T-helper 2 cell treated with Interferon-gamma antibody and Interleukin-4, amounts not matched to agents 100 ng/mL and 5 ng/mL, for 36 hours (primary cell): ENCODE results near the gene ABCG1. TPM values are rescaled to one million over a fixed set of nuclear protein-coding genes. Genes with fewer than 3 reads are reported as not detected.
"Not testable (repeated sequence)": the region's sequence is repeated elsewhere in the genome, so short reads cannot be mapped to it uniquely, and the experiment has no call there.

Experiments
- intact Hi-C: fragments of 100-400 bp; cut with micrococcal nuclease; formaldehyde crosslinking; loops from one replicate; pipeline ENCODE4 v1.15.1; 2023
- total RNA-seq: library from RNA; stranded (reverse); gene quantifications from 2 replicates; pipeline ENCODE4 v1.2.3, GENCODE V29; 2022

ABCG1 gene
- total RNA-seq = 11.3 and 12.4 TPM in 2 replicates

DNA sequence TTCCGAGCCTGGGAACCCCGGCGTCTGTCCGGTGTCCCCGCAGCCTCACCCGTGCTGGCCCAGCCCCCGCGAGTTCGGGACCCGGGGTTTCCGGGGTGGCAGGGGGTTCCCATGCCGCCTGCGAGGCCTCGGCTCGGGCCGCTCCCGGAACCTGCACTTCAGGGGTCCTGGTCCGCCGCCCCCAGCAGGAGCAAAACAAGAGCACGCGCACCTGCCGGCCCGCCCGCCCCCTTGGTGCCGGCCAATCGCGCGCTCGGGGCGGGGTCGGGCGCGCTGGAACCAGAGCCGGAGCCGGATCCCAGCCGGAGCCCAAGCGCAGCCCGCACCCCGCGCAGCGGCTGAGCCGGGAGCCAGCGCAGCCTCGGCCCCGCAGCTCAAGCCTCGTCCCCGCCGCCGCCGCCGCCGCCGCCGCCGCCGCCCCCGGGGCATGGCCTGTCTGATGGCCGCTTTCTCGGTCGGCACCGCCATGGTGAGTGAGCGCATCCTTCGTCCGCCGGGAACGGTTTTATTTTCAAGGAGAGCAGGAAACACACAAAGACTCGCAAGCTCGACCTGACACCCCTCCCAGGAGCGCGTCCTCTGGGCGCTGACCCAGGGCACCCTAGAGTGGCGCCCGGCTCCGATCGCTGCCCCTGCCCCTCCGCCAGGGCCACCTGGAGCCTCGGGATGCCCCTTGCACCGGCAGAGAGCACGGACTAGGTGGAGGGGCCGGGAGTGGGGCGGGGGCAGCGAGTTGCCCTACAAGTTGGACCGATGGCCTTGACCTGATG lies at the start of gene ABCG1:
Gene ABCG1 (plus strand): TSS at position 305 of the 770 bp plus-strand sequence. CDS start 123 bp downstream, at position 428.
- intact Hi-C loops = no loop called here

DNA sequence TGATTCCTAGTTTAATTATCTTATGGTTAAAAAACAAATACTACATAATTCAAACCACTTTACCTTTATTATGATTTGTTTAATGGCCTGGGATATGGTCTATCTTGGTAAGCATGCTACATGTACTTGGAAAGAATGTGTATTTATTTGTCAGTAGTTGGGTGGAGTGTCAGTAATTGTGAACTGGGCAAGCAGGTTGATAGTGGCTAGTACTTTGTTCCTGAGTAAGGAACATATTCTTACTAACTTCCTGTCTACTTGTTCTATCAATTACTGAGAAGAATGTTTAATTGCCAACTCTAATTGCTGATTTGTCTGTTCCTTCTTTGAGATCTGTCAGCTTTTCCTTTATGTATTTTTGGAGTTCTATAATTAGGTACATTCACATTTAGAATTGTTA lies 49.2 kb upstream of the ABCG1 start:
- intact Hi-C loops = no loop called here

DNA sequence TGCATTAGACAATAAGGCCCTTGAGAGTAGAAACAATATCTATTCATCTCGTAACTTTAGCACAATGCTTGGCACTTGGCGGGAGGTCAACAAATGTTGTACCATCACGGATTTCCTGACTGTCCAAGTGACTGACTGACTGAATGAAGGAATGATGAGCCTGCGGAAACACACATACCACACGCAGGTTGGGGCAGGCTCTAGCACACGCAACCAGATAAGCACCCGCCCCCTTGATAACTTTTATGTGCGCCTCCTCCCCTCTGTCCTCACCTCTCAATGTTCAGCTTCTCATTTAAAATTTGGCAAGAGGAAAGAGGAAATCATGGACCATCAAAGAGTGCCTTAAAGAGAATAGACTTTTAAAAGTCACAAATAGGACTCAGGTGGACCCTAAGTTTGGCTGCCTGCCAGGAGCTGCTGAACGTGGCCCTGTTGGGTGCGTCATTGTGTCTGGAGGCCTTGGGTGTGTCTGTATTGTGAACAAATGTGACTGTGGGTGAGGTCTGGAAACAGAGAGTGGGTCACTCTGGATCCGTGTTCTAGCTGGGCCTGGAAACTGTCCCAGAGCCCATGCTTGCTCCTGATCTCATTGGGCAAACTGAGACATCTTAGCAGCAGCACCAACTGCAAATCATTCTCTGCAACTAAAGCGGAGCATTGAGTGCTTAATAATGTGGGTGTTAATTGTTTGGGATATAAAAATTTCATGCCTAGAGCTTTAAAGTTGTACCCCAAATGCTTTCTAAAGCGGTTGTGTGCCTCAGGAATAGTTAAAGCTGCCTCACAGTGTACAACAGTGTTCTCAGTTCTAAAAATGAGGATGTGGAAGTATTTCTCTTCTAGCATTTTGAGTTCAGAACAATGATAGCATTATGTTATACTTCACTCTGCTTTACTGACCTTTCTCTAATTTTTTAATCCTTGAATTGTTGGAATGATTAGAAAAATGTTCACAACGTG lies 47.6 kb upstream of the ABCG1 start:
- intact Hi-C loops = no loop called here

GRCh38 chr21:42172596-42173483 lies 46.1 kb upstream of the ABCG1 start:
- intact Hi-C loops = no loop called here

GRCh38 chr21:42174173-42174572 lies 44.8 kb upstream of the ABCG1 start:
- intact Hi-C loops = no loop called here

DNA sequence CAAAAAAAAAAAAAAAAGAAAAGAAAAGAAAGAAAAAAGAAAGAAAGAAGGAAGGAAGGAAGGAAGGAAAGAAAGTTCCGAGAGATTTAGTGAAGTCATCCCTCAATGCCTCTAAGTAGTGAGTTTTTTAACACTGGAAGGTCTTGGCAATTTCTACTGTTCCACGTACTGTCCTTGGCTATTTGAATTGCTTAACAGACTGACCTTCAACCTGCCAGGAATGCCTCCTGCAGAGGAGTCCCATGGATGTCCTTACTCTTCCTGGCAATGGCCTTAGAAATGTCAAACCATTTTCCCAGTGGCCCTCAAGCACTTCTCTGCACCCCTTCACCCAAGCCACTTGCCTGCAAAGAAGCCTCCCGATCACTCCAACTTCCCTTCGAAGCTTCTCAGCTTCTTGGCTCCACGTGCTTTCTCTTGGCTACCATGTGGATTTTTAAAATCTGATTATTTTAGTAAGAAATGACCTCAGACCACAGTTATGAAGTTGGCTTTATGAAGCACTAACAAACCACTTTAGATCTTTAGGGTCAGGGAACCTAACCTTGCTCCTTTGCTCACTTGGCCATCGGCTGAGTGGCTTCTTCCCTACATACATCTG lies 43.7 kb upstream of the ABCG1 start:
- intact Hi-C loops = no loop called here

- intact Hi-C loops = no loop called here
These were observed 42.1 kb upstream of the ABCG1 start for GRCh38 chr21:42176859-42177258.

DNA sequence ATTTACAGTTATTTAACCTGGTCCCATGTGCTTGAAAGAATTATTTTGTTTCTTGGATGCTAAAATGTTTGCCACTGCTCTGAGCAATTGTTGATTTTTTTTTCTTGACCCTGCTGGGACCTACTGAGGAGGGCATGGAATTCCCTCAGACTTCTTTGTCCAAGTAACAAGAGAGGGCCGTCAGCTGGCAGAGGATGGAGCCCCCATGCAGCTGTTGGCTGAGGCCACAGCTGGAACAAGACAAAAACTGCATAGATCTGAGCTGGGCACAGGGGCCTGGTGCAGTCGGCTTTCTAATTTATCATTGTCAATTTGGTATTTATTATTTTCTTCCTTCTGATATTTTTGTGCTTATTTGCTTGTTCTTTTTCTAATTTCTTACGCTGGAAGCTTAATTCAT lies 39.6 kb upstream of the ABCG1 start:
- intact Hi-C loops = no loop called here

- intact Hi-C loops = not testable (repeated sequence)
These were observed 38.9 kb upstream of the ABCG1 start for GRCh38 chr21:42180001-42180400.

DNA sequence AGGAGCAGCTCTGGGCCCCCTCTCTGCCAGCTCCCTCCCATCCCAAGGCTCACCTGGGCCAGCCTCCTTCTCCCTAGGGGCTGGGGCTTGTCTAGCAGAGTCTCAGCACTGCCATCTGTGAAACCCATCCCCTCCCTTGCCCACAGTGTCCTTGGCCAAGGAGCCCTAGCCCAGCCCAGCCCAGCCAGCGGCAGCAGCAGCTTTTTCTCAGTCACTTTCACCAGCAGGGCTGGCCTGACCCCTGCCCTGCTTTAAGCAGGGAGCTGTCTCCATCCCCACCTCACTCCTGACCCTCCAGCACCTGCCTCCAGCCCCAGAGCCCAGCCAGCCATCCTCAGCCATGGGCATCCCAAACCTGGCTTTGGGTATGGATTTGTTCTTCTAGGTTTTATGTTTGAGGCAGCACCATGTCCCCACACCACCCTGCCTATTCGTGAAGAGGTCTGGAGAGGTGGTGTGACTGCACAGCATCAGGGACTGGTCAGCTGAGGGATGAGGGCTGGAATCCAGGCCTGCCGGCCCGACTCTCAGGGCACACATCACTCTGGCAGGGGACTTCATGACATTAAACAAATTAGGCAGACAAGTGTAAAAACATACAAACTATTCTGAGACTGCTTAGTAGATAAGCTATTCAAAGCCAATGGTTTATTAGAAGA lies 36.1 kb upstream of the ABCG1 start:
- intact Hi-C loops = no loop called here

- intact Hi-C loops = no loop called here
These were observed 35.3 kb upstream of the ABCG1 start for GRCh38 chr21:42183374-42184266.

DNA sequence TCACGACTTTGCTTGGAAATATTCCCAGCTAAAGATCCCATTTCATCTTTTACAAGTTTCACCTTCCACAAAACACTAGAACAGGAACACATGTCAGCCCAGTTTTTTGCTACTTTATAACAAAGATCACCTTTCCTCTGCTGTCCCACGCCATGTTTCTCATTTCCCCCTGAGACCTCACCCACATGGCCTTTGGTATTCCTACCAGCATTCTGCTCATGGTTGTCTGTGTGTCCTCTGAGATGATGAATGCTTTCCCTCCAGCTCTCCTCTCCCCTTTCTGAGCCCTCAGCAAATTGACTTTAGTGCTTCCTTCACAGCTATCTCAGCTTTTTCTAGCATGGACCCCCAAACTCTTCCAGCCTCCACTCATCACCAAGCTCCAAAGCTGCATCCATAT lies 32.3 kb upstream of the ABCG1 start:
- intact Hi-C loops = no loop called here

GRCh38 chr21:42187976-42188653 lies 30.8 kb upstream of the ABCG1 start:
- intact Hi-C loops = loop anchor here (1.0 kb wide), 4 partner anchors 32 to 126 kb away; no protein-coding TSS in a partner anchor

GRCh38 chr21:42188663-42189062 lies 30.3 kb upstream of the ABCG1 start:
- intact Hi-C loops = loop anchor here (1.0 kb wide), 4 partner anchors 32 to 126 kb away; no protein-coding TSS in a partner anchor

DNA sequence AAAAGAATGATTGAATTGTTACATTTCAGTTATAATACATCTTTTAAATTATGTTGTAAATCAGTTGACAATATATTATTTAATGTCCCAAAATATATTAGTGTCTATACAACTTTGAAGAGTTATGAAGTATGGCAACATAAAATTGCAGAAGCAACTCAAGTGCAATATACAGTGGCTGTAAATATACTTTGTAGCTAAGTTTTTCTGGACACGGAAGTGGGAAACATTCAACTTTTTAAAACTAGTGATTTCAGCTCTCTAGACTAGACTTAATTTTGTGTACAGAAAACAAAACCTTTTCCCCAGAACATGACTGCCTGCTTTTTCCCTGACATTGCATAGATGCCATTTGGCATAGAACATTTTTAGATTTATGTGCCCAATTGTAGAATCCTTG lies 29.5 kb upstream of the ABCG1 start:
- intact Hi-C loops = no loop called here

DNA sequence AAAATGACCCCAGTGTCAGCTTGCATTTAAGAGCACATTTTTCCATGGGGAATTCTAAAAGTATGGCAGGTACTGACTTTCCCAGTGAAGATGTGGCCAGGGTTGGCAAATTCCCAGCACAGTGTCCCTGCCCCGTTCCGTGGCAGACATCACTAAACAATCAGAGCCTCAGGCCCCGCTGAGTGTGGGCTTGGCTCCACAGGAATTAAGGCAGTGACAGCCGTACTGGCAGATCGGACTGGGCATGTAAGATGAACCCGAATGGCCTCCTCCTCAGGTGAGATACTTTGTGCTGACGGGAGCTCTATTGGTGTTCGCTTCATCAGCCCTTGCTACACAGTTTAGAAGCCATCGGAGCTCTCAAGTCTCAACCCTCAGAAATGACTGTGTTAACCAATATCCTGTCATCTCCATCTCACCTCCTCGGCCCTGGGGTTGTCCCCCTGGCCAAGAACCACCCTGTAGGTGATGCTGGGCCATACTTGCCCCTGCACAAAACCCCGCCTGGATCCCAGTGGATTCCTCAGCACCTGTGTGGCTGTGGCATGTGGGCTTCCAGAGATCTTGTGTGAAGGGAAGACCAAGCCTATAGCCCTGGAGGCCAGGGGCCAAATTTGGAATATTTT lies 29.0 kb upstream of the ABCG1 start:
- intact Hi-C loops = loop anchor here (5.0 to 10.0 kb wide), 2 partner anchors 43 to 235 kb away; no protein-coding TSS in a partner anchor

DNA sequence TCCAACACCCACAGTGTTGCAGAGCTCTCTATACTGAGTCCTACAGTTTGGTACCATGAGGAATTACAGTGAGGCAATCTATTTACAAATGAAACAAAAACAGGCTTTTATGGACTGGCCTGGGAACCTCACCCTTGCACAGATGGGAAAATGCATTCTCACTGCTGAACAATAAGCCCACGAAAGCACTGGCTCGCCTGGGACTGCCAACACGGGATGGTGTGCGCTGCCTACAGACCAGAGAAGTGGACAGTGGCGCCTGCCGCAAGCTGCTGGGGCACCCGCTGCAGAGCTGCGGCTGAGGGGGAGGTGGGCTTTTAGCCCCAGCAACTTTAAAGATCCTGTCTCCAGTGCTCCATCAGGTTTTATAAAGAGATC lies 28.5 kb upstream of the ABCG1 start:
- intact Hi-C loops = loop anchor here (5.0 to 10.0 kb wide), 2 partner anchors 43 to 234 kb away; no protein-coding TSS in a partner anchor

DNA sequence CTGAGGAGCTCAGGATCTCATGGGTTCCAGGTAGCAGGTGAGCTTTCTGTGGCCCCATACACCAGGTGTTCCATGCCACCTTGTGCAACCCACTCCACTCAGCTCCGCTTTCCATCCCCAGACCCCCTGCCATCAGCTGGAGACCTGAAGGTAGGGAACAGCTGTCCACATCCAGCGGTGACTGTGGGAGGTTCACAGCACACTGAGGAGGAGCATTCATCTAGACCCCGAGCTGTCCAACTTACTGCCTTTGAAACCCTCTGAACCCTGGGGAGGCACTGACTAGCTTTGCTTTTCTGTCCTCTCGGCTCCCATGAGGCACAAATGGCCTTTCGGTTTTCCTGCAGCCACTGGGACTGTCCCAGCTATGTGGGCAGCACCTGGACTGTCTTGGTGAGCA lies 27.9 kb upstream of the ABCG1 start:
- intact Hi-C loops = loop anchor here (5.0 to 10.0 kb wide), 2 partner anchors 44 to 234 kb away; no protein-coding TSS in a partner anchor
